ENCODE results near the gene GDF15. TPM values are rescaled to one million over a fixed set of nuclear protein-coding genes. Genes with fewer than 3 reads are reported as not detected.
A peak's percentile ranks its signal among the peaks of the same experiment; 100 is the strongest.

The GDF15 gene
- total and polyA plus RNA-seq, 2 donors (not counting 3 experiments of a cell fraction or from before 2014, with no cell fraction given), result 165 to 206 TPM

GRCh38 chr19:18364826-18365528 lies 21.0 kb upstream of the GDF15 start:
- FAIRE-seq (peak; percentile 99), DNase-seq (ENCODE audit: low read depth, low spot score) (peak; percentile 98)

More at GRCh38 chr19:18364826-18365528, 21.0 kb upstream of the GDF15 start:
- H4K20me1 ChIP-seq (replicated peaks; ENCODE audit: control insufficient read depth, extremely low read depth, insufficient read depth, low read length), result no peaks in the 10 kb centered on the region
- dilution Hi-C loops (cut with MboI; ENCODE audit: extremely low pct_ligation_motif_present, low sequenced_read_pairs) (no loop called here), intact Hi-C loops (cut with micrococcal nuclease) (loop anchor here (1.0 to 2.0 kb wide), 3 partner anchors 9 to 52 kb away; partner anchors contain the start of gene GDF15)
- TF ChIP-seq CTCF (IDR thresholded peaks at IDR 0.05; ENCODE audit: extremely low read depth in 1 of 2, insufficient read depth in 1 of 2, low read depth in 1 of 2, low read length in 2 of 2) (no peak), FOS (IDR thresholded peaks at IDR 0.05; ENCODE audit: borderline replicate concordance, insufficient read depth, low read length) (peak; percentile 69), MYC (IDR thresholded peaks at IDR 0.05; ENCODE audit: low read depth, low read length) (peak; percentile 44), JUN (IDR thresholded peaks at IDR 0.05; ENCODE audit: borderline replicate concordance, insufficient read depth, insufficient read length, low read depth) (peak; percentile 97), POLR2AphosphoS5 (IDR thresholded peaks at IDR 0.05; ENCODE audit: insufficient read depth, low read depth, low read length) (peak; percentile 94), MAX (IDR thresholded peaks at IDR 0.05; ENCODE audit: insufficient read depth, insufficient read length) (peak; percentile 7), EZH2 (IDR thresholded peaks at IDR 0.05; ENCODE audit: borderline replicate concordance, low read depth, low read length, severe bottlenecking) (no peak), POLR2A (IDR thresholded peaks at IDR 0.05; ENCODE audit: low read depth, low read length) (peak; percentile 47), GATA2 (IDR thresholded peaks at IDR 0.05; ENCODE audit: insufficient read depth, insufficient read length, low read depth, low read length) (peak; percentile 99)
- CTCF ChIA-PET, result interaction anchor here (0.9 to 3.6 kb wide), 9 partner anchors 8 to 85 kb away, joined by 3 to 52 read pairs (median 5); partner anchors contain the start of gene GDF15
- peak overlapping the region; percentile 91 for H3K27ac ChIP-seq (ENCODE audit: insufficient read depth, low read depth, low read length)
- H2AFZ ChIP-seq (ENCODE audit: low read depth, low read length), result no peak overlapping the region
- H3K4me3 ChIP-seq (replicated peaks in 1 of 3; ENCODE audit: insufficient read depth in 1 of 3, low read depth in 1 of 3, low read length in 3 of 3), result no peak overlapping the region
- H3K9me1 ChIP-seq (replicated peaks; ENCODE audit: control insufficient read depth, extremely low read depth, insufficient read depth, low read length), result no peaks in the 10 kb centered on the region
- H3K9ac ChIP-seq (replicated peaks; ENCODE audit: extremely low read depth, insufficient read depth, low read length), result peak overlapping the region; percentile 80
- H3K9me3 ChIP-seq (replicated peaks; ENCODE audit: control insufficient read depth, insufficient read depth, low read length), result no peaks in the 10 kb centered on the region
- H3K27me3 ChIP-seq (ENCODE audit: control insufficient read depth in 2 of 2, insufficient read depth in 2 of 2, low read length in 2 of 2), result no peaks in the 10 kb centered on the region
- peaks cover 28% of the 10 kb centered on the region for H3K4me1 ChIP-seq (ENCODE audit: control insufficient read depth, extremely low read depth, insufficient read depth, low read length)
- POLR2A ChIA-PET, result interaction anchor here (0.5 to 6.5 kb wide), 4 partner anchors 10 to 84 kb away, joined by 4 to 87 read pairs (median 14); partner anchors contain the start of genes GDF15 and JUND
- no peaks in the 10 kb centered on the region for H3K36me3 ChIP-seq (ENCODE audit: control insufficient read depth in 2 of 2, extremely low read depth in 1 of 2, insufficient read depth in 2 of 2, low read length in 2 of 2)
- peak overlapping the region; percentile 36 for H3K4me2 ChIP-seq (ENCODE audit: insufficient read depth, low read length)
- no peaks in the 10 kb centered on the region for H3K79me2 ChIP-seq (ENCODE audit: control insufficient read depth, insufficient read depth, low read length)
- BruUV-seq (replicated peaks), result no TSS peak

Measured in endothelial cell of umbilical vein (primary cell).